Stimulated activated CD4-positive, alpha-beta T cell treated with anti-CD3 and anti-CD28 coated beads, TNF-alpha, amount 100 ng/mL, for 1 hour (primary cell): ENCODE measurements around the gene KREMEN1.
"Not testable (repeated sequence)": the region's sequence is repeated elsewhere in the genome, so short reads cannot be mapped to it uniquely, and the experiment has no call there.

ENCODE experiments used
- DNase-seq, 3 donors: peaks; one replicate each; pipeline ENCODE4 v3.0.0-alpha.2; 2020; ENCODE audit warnings: low read depth in 3 of 3, low spot score in 1 of 3

KREMEN1 gene

DNA sequence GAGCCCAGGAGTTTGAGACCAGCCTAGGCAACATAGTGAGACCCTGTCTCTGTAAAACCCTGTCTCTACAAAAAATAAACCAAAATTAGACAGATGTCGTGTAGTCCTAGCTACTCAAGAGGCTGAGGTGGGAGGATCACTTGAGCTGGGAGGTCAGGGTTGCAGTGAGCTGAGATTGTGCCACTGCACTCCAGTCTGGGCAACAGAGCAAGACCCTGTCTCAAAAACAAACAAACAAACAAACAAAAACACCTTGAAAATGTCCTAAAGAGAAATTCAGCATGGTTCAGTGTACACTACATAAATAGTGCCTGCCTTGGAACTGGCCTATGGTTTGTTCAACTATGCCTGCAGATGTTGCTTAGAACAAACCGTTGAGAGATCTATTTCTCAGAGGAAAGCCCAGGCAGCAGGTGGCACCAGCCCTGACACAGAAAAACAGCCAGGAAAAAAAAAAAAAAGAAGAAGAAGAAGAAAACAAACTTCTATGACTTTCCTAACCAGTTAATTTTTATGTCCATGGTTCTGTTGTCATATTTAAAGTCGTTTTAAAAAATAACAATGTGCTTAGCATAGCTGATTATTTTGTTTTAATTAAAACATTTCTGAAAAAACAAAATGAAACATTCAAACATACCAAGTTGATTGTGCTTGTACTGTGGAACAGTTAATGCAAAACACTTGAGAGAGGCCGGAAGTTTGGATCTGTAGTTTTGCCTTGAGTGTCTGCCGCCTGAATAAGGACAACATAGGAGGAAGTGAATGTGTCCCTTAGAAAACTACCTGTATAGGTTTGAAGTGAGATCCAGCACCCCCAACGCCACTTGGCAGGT, 5.4 kb downstream of the KREMEN1 start:
- DNase-seq: no peak

DNA sequence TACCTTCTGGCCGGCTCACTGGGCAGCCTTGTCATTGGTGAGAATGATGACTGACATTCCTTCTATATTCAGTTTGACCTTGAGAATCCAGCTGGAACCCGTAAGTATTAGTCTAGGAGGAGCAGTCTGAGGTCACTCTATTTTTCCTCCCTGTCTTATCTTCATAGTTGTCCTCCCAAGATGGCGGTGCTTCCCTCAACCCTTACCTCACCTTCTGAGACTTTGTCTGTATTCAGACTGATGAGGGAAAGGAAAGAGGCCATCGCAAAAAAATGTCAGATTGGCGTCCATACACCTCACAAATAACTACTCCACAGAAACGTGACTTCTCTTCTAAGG, 6.0 kb downstream of the KREMEN1 start:
- DNase-seq: no peak

DNA sequence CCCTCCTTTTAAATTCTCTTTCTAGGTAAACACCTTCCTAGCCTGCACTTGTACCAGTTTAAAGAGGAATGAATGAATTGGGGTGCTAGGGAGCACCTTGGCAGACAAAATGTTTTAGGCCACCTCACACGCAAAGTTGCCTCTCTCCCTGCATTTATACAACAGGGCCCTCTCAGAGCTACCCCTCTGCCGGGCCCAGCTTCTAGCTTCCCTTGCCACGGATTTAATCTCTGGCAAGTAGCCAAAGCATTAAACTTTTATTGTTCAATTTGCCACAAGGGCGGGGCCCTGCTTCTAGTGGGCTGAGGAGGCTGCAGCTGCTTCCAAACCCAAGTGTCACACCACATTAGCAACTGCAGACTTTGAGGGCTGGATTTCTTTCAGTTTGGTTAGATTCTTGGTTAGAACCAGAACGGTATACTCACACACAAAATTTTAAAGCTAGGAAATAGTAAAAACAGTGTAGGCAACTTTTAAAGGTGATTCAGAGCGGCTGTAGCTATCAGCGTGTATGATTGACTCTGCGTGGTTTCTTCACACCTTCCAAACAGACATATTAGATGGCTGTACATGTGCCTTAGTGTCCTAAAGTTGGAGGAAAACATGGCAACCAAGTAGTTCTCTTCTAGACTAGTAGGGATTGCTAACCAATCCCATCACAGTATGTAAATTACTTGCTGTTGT, 6.5 kb downstream of the KREMEN1 start:
- no peak for DNase-seq

DNA sequence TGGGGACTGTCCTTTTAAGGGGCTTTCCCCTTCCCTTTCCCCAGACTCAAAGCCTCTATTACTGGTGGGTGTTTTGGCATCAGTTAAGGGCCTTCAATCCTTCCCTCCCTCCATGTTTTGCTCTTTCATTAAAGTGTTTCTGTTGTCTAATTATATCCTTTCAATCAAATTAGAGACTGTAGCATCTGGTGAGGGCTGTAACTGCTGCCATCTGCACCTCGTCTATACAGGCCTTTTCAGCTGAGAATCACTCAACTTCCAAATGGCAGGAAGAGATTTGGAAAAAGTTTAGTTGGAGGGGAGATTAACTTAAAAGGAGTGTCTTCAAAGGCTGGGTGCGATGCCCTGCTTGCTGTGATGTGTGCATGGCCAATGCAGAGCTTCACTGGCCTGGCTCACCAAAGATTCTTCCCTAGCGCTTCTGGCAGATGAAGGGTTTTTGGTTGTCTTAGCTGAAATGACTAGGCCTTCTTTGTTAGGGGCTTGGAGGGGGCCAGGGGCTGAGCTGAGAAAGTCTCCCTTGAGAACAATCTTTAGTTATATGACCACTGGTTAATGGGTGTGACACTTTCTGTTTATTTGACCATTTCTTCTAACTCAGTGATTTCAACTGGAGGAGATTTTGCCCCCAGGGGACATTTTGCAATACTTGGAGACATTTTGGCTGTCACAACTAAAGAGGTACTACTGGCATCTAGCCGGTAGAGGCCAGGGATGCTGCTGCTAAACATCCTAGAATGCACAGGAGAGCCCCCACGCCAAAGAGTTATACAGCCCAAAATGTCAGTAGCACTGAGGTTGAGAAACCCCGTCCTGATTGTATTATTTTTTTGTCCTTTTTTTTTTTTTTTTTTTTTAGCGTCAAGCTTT, 7.5 kb downstream of the KREMEN1 start:
- DNase-seq: no peak

DNA sequence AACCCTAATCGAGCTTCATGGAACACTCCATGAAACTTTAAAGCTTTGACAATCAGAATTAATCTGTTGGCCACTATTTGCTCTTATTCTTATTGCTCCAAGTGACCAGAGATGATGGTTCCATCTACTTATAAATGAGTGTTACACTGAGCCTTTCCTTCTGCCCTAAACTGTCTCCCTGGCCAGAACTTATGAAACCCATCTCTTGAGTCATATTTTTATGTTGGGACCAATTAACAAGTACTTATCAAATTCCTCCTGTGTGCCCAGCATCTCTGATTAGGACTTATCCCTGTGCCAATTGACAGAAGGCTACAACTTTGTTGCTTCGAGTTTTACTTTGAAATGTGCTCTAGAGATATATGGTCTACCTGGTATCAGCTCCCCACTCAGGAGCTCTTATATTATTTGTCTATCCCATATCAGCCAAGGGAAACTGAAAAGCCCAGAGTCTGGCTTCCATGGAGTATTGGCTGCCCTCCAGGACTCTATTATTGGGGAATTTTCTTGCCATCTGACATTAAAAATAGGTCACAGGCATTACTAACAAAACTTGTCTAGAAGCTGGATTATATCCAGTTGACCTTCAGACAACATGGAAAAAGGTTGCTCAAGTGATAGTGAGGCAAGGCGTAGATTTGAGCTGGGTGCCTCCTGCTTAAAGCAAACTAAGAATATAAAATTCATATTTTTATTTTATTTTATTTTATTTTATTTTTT, 8.8 kb downstream of the KREMEN1 start:
- DNase-seq: no peak

DNA sequence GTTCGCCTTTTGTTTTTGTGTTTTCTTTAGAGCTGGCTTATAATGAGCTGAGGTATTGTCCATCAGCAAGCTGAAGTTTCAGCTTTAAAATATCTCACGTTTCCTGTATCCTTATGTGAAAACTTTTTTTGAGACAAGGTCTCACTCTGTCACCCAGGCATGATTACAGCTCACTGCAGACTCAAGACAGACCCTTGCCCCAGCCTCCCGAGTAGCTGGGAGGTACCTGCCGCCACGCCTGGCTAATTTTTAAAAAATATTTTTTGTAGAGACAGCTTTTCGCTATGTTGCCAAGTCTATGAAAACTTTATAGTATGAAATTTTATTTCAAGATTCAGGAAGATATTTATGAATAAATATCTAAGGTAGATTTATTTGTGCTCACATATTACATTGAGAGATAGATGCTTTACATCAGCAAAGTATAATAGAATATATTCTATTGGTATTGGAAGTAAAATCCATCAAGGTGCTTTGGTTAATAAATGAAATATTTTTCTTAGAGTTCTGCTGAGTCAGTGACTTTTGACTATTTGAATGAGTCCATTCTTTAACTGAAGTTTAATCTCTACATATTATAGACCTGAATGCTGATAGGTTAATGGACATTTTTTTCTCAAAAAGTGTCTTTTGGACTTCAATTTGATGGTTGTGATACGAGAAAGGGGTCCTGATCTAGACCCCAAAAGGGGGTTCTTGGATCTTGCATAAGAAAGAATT, 10.2 kb downstream of the KREMEN1 start:
- DNase-seq: no peak

DNA sequence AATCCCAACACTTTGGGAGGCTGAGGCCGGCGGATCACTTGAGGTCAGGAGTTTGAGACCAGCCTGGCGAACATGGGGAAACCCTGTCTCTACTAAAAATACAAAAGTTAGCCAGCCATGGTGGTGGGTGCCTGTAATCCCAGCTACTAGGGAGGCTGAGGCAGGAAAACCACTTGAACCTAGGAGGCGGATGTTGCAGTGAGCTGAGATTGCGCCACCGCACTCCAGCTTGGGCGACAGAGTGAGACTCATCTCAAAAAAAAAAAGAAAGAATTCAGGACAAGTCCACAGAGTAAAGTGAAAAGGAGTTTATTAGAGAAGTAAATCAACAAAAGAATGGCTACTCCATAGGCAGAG, 10.7 kb downstream of the KREMEN1 start:
- DNase-seq: not testable (repeated sequence)

DNA sequence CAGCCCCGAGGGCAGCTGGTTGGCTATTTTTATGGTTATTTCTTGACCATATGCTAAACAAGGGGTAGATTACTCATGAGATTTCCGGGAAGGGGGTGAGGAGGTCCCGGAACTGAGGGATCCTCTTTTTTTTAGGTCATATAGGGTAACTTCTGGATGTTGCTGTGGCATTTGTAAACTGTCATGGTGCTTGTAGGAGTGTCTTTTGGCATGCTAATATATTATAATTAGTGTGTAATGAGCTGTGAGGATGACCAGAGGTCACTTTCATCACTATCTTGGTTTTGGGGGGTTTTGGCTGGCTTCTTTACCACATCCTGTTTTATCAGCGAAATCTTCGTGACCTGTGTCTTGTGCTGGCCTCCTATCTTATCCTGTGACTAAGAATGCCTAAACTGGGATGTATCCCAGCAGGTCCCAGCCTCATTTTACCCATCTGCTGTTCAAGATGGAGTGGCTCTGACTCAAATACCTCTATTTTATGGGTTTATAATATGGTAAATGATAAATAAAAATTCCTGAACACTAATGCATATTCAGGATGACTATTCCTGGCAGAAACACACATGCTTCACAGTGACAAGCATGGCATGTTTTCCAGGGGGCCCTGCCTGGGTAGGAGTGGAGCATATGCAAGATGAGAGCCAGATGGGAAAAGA, 11.2 kb downstream of the KREMEN1 start:
- DNase-seq: no peak

DNA sequence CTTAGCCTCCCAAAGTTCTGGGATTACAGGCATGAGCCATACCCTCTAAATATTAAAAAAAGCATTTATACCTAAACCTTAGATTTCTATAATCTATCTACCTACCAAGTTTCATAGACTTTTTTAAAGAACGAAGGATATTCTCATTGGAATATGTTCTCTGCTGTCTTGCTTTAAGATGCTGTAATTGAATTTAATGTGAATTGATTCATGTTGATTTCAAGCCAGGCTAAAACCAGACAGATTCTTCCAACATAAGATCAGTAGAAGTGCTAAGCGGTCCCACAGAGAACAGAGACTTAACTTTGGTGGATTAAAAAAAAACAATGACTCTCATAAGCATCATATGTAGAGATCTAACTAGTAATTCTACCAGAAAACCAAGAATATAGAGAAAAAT, 14.2 kb downstream of the KREMEN1 start:
- no peak for DNase-seq

DNA sequence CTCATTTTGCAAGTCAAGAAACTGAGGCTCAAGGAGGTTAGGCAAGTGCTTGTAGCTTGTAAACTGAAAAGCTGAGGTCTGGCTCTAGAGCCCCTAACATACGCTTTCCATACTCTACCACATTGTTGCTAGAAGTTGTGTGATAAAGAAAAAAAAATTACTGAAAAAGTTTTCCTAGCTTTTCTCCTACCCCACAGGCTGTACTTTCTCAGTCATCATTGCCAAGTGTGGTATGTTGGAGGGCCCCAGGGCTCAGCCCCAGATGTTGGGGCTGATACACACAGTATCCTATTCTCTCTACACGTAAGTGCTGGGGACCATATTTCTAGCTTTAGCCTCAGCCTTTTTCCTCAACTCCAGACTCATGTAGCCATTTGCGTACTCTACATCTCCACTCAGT, 16.0 kb downstream of the KREMEN1 start:
- DNase-seq: no peak

DNA sequence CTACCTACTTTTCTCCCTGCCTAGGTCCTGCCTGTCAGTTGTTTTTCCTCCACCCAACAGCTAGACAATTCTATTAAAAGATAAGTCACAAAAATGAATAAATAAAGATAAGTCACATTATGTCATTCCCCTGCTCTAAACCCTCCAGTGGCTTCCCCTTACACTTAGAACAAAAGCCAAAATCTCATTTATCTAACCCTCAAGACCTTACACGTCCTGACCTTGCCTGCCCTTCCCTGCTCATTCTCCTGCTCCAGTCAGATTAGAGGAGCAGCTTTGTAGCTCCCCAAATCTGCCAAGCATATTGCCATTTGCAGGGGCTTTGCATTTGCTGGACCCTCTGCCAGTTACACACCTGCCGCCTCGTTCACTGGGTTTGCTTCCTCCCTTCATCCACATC, 16.7 kb downstream of the KREMEN1 start:
- no peak for DNase-seq

DNA sequence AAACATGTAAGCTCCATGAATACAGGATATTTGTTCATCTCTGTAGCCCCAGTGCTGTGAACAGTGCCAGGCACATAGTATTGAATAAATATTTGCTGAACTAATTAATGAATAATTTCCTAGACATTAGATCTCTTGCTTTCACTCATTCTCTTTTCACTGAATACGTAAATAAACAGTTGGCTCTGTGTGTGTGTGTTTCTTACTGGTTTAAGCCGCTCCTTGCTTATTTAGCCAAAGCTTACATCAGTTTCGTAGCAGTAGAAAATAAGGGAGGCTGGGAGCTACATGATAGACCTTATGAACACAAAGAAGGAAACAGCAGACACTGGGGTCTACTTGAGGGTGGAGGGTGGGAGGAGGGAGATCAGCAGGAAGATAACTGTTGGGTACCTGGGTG, 17.2 kb downstream of the KREMEN1 start:
- no peak for DNase-seq

DNA sequence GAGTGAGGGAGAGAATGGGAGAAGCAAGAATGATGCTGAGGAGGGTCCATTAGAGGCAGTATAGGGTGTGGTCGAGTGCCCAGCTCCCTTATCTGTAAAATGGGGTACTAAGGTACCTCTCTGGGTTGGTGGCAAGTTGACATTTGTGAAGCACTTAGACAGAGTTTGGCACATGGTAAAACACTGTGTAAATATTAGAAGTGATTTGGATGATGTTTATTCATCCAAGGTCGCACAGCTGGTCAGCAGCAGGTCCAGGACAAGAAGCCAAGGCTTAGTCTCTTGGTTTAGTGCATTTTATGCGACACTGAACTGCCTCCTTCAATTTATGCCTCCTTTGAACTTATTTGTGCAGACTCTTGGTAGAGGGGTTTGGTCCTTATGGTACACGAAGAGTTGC, 19.4 kb downstream of the KREMEN1 start:
- no peak for DNase-seq

DNA sequence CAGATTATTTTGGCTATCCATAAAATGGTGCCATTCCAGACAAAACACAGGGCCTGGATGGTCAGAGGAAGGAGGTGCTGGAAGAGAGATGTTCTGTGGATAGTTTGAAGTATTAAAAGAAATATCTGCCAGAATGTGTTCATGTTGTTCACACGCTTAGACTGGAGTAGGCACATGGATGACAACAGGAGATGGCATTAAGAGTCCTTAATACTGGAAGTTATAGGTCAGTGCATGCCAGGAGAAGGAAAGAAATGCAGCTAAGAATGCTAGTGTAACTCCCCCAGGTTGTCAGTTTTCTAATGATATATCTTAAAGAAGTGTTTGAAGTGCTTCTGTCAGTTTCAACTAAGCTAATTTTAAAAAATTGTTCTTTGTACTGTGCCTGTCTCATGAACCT, 20.2 kb downstream of the KREMEN1 start:
- DNase-seq: no peak

DNA sequence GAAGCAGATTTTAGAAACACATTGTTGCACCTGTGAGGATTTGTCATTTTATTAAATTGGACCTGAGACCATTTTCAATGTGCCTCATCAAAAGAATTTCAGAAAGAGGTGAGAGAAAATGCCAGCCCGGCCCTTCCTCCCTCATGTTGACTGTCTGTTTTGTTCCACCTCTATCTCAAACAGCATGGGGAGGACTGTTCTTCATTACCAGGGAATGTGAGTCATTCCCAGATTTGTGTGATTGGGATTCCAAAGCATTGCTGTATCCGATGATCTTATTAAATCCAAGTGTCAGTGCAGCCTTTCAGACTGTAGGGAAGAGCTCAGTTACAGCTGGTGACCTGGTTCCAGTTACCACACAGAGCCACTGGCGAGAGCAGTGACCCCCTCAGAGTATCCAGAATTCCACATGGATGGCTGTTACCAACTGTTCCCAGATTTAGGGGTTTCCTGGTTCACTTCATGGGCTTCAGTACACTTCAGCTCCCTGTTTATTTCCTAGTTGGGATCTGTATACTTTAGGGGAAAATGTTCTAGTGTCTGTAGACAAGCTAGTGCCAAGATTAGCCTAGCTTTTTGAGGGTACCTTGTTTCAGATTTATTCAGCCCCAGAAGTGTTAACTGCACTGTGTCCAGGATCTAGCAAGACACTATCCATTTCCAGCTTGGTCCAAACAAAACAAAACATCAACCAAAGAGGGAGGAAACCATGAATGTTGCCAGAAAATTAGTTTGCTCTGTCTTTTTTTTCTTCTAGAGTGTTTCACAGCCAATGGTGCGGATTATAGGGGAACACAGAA, 20.9 kb downstream of the KREMEN1 start:
- no peak for DNase-seq

DNA sequence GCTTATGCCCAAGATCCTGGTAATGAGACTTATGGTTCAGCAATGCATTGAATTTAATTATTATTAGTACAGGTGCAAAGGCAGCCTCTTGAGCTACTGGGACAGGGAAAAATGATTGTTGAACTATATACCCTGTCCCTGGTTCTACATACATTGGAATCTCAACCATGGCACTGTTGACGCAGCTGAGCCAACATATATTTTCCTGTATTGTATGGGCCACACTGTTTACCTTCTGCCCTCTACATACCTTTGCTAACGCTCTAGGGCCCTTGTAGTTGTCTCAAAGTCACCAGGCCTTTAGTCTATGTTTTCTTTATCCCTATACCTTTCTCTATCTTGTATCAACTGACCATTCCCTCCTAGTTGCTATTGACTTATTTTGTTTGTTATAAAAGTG, 22.6 kb downstream of the KREMEN1 start:
- DNase-seq: no peak

DNA sequence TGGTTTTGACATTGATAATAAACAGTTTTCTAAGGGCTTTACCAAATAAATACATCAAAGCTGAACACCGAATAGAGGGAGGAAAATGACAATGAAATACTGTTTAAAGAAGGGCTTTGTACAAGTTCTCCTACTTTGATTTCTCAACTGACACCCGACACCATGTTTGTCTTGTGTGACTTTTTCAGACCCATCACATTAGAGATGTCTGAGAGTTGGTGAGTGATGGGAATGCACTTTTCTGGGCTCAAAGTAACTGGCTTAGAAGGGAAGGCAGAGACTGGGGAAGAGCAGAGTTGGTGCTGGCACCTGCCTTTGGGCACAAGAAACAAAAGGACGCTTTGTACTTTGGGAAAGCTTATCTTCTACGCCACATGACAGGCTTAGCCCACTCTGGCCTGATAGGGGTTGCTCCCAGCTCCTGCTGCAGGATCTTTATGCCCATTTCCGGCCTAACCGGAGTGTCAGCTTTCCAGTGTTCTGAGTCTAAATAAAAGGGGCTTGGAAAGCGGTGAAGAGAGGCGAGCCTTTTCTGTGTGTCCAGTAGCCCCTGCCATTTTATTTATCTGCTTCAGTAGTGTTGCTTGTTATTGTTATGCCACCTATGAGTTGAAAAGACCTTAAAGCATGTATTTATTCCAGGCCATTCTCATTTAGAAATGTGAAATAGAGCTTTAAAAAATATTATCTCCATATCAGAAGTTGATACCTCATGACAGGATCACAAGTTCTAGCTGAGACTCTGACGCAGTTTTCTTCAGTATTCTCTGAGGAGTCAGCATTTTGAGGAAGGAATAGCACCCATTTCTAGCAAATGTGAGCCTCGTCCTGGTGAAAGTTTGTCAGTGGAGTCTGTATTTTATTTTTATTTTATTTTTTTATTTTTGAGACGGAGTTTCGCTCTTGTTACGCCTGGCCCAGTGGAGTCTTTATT, 24.2 kb downstream of the KREMEN1 start:
- DNase-seq: no peak

DNA sequence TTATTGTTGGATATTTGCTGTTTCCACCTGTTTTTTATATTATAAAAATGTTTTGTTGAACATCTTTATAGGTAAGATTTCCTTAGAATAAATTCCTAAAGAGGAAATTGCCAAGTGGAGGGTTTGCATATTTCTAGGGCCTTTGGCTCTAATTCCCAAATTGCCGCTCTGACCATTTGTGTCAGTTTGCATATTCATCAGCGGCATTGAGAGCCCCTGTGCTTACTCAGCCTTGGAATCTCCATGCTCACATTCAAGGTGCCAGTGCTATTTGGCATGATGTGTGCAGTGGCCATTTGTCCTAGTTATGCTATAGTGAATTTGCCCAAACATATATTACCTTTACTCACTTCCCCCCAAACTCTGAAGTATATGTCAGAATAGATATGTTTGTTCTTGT, 25.5 kb downstream of the KREMEN1 start:
- no peak for DNase-seq
